ENCODE results near the gene TELO2.

TELO2 gene

DNA sequence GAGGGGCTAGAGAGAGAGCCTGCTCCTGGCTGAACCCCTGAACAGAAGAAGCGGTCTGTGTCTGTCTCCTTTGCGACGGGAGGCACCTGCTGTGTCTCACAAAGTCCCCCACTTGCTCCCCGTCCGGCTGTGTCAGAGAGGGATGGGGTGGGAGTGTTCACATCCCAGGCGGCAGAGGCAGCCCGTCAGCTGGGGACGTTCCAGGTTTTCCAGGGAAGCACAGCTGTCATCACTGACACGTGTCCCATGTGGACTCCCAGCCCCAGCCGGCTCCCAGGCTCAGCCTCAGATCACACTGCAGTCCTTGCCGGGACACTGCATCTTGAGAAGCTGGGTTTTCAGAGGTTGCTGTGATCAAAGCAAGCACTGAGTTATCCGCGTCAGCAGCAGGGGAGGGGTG, 1.6 kb downstream of the TELO2 start:
- Histone ChIP-seq H3K9ac (peak overlapping the region; percentile 90 to 98 (median 97); a peak in 21 of 22 replicates), H3K27ac (peak overlapping the region in 6 of 11 experiments; percentile 87 to 97 (median 94); a peak in 5 of 22 replicates), H3K36me3 (peaks cover 47 to 55% (median 52%) of the 10 kb centered on the region in 11 experiments), H3K9me3 (replicated peaks in 1 of 11) (no peaks in the 10 kb centered on the region), H3K4me1 (peaks cover 19 to 33% (median 29%) of the 10 kb centered on the region in 10 experiments), H4K20me1 (peaks cover 0 to 57% (median 44%) of the 10 kb centered on the region in 11 experiments; a peak in 17 of 22 replicates), H3K27me3 (no peaks in the 10 kb centered on the region), H3K4me2 (peak overlapping the region; percentile 82 to 100 (median 95)), H3K4me3 (peak overlapping the region in 9 of 10 experiments; percentile 73 to 97 (median 91); a peak in 18 of 20 replicates)
- no peak for TF ChIP-seq Cebpa-rat (IDR thresholded peaks at IDR 0.05)

DNA sequence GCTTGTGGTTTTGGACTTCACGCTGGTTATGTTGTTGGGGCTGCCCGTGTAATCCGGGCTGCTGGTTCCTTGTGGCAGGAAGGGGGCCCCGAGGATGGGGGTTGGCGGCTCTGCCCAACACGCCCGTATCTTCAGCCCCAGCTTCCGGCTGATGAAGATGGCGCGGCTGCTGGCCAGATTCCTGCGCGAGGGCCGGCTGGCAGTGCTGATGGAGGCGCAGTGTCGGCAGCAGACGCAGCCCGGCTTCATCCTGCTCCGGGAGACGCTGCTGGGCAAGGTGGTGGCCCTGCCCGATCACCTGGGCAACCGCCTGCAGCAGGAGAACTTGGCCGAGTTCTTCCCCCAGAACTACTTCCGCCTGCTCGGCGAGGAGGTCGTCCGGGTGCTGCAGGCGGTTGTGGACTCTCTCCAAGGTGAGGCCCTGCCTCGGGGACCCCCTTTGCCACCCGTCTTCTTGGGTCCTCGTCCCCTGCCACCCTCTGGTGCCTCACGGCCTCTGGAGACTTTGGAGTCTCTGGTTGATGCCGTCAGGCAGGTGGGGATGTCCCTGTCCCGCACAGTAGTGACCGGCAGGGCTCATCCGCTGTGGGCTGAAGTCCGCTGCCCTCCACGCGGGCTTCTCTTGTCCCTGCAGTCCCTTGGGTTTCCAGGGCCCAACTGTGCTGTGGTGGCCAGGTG, 2.2 kb downstream of the TELO2 start:
- no peak for TF ChIP-seq Cebpa-rat (IDR thresholded peaks at IDR 0.05)
- Histone ChIP-seq H3K36me3 (peaks cover 53 to 61% (median 58%) of the 10 kb centered on the region in 11 experiments), H3K4me3 (peak overlapping the region in 4 of 10 experiments; percentile 86 to 96 (median 92); a peak in 3 of 20 replicates), H3K4me2 (peak overlapping the region; percentile 82 to 100 (median 95); a peak in 19 of 22 replicates), H3K27me3 (no peaks in the 10 kb centered on the region), H3K9me3 (replicated peaks in 1 of 11) (no peaks in the 10 kb centered on the region), H3K27ac (no peak overlapping the region; a peak in 1 of 22 replicates), H3K9ac (peak overlapping the region; percentile 90 to 98 (median 97); a peak in 19 of 22 replicates), H3K4me1 (peaks cover 19 to 33% (median 29%) of the 10 kb centered on the region in 10 experiments), H4K20me1 (peaks cover 0 to 64% (median 44%) of the 10 kb centered on the region in 11 experiments; a peak in 17 of 22 replicates)

DNA sequence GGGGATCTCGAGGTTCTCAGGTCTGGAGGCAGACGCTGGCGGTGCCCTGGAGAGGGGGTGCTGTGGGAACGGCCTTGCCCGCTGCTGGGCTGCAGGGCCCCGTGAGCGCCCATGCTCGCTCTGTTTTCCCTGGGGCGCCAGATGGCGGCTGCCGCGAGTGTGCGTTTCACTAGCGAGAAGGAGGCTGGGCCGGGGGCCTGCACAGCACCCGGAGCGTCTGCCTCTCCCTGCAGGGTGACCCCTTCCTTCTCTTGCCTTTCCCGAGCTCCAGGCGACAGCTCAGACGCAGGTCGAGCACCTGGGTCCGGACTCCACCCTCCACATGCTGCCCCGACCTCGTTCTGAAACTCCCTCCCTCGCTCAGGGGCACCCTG, 2.7 kb downstream of the TELO2 start:
- Histone ChIP-seq H3K9me3 (replicated peaks in 1 of 11) (no peaks in the 10 kb centered on the region), H3K9ac (peak overlapping the region in 10 of 11 experiments; percentile 90 to 98 (median 97); a peak in 15 of 22 replicates), H3K36me3 (peaks cover 59 to 66% (median 64%) of the 10 kb centered on the region in 11 experiments)

DNA sequence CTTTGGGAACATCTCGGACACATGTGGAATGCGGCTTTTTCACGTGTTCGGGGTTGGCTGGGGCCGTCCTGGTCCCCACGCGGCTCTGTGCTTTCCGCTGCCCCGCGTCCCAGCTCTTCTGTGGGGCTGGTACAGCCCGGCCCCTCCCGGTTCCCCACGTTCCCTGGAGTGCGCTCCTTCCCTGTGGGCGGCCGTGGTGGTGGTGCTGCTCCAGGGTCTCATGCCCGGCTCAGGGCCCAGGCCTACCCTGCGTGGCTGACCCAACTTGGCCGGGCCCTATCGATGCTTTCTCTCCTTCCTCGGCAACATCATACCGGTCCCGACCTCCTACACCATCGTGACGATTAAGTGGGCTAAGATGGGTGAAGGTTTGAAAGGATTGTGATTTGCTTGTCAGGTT, 3.3 kb downstream of the TELO2 start:
- no peak for TF ChIP-seq Cebpa-rat (IDR thresholded peaks at IDR 0.05)
- Histone ChIP-seq H3K36me3 (peaks cover 64 to 72% (median 70%) of the 10 kb centered on the region in 11 experiments), H3K27me3 (no peaks in the 10 kb centered on the region), H3K9ac (peak overlapping the region in 6 of 11 experiments; percentile 93 to 98 (median 96); a peak in 6 of 22 replicates), H3K4me1 (peaks cover 19 to 33% (median 29%) of the 10 kb centered on the region in 10 experiments), H3K9me3 (replicated peaks in 1 of 11) (no peaks in the 10 kb centered on the region), H3K27ac (no peak overlapping the region), H4K20me1 (peaks cover 0 to 74% (median 53%) of the 10 kb centered on the region in 11 experiments; a peak in 17 of 22 replicates), H3K4me2 (no peak overlapping the region), H3K4me3 (no peak overlapping the region)

More for the DNA sequence above, 2.7 kb downstream of the TELO2 start:
- TF ChIP-seq Cebpa-rat (IDR thresholded peaks at IDR 0.05), result no peak
- no peak overlapping the region for H3K4me3 ChIP-seq
- H3K27me3 ChIP-seq, result no peaks in the 10 kb centered on the region
- no peak overlapping the region for H3K27ac ChIP-seq
- peak overlapping the region in 8 of 11 experiments; percentile 83 to 98 (median 95); a peak in 7 of 22 replicates for H3K4me2 ChIP-seq
- peaks cover 0 to 68% (median 49%) of the 10 kb centered on the region in 11 experiments; a peak in 17 of 22 replicates for H4K20me1 ChIP-seq
- H3K4me1 ChIP-seq, result peaks cover 19 to 33% (median 29%) of the 10 kb centered on the region in 10 experiments

DNA sequence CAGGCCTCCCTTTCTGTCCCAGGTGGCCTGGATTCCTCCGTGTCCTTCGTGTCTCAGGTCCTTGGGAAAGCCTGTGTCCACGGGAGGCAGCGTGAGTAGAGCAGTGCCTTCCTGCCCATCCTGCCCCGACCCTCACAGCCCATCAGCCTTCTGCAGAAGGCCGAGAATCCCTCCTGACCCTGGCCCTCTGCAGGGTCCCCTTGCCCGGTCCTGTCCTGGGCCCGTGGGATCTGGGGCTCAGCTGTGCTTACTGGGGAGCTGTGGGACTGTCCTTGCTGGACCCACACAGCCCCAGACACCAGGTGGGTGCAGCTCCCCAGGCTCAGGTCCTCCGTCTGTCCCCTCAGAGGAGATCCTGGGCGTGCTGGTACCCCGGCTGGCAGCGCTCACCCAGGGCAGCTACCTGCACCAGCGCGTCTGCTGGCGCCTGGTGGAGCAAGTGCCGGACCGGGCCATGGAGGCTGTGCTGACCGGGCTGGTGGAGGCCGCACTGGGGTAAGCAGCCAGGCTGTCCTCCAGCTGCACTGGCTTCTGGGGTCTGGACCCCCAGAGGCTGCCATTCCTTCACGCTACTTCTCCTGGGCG, 3.9 kb downstream of the TELO2 start:
- Histone ChIP-seq H3K9ac (peak overlapping the region in 3 of 11 experiments; percentile 93 to 98 (median 97); a peak in 5 of 22 replicates), H3K4me3 (no peak overlapping the region), H3K27ac (no peak overlapping the region), H4K20me1 (peaks cover 0 to 77% (median 53%) of the 10 kb centered on the region in 11 experiments; a peak in 17 of 22 replicates), H3K4me1 (peaks cover 19 to 33% (median 28%) of the 10 kb centered on the region in 10 experiments), H3K9me3 (replicated peaks in 1 of 11) (no peaks in the 10 kb centered on the region), H3K4me2 (no peak overlapping the region), H3K36me3 (peaks cover 71 to 79% (median 76%) of the 10 kb centered on the region in 11 experiments), H3K27me3 (no peaks in the 10 kb centered on the region)
- no peak for TF ChIP-seq Cebpa-rat (IDR thresholded peaks at IDR 0.05)

DNA sequence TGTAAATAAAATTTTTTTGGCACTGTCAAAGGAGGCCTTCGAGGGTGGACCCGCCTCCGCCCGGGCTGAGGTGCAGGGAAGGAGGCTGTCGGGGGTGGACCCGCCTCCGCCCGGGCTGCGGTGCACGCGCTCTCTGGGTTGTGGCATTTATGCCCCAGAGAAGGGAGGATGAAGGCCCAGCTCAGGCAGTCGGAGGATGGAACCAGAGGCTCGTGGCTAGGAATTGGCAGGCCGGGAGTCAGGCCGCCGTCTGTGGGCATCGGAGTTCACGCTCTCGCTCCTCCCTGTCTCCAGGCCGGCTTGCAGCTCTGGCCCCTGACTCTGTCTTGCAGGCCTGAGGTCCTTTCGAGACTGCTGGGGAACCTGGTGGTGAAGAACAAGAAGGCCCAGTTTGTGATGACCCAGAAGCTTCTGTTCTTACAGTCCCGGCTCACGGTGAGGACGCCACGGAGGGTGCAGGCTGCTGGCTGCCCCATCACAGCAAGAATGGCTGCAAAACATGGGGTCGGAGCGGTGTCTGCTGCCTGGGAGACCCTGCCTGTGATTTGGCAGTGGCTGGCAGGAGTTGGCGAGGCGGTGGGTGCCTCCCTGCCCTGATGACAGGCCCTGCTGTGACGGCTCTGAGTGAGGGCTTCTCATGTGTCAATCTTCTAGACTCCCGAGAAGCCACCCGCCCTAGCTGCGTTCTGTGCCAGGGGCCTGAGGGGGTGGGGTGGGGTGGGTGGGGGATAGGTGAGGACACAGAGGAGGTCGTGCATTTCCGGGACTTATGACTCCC, 5.9 kb downstream of the TELO2 start:
- Histone ChIP-seq H3K9me3 (replicated peaks in 1 of 11) (no peaks in the 10 kb centered on the region), H3K9ac (peak overlapping the region in 1 of 11 experiments; percentile 28; a peak in 1 of 22 replicates), H3K36me3 (peaks cover 86 to 98% (median 96%) of the 10 kb centered on the region in 11 experiments), H3K4me1 (peaks cover 8 to 22% (median 18%) of the 10 kb centered on the region in 10 experiments), H3K4me3 (no peak overlapping the region), H3K4me2 (no peak overlapping the region), H3K27me3 (no peaks in the 10 kb centered on the region), H4K20me1 (peaks cover 0 to 86% (median 53%) of the 10 kb centered on the region in 11 experiments; a peak in 17 of 22 replicates), H3K27ac (no peak overlapping the region)
- no peak for TF ChIP-seq Cebpa-rat (IDR thresholded peaks at IDR 0.05)

GRCh38 chr16:1499756-1500464, 6.8 kb downstream of the TELO2 start:
- Histone ChIP-seq H3K4me1 (peaks cover 0 to 13% (median 10%) of the 10 kb centered on the region in 10 experiments; a peak in 19 of 20 replicates), H4K20me1 (peaks cover 0 to 81% (median 45%) of the 10 kb centered on the region in 11 experiments; a peak in 17 of 22 replicates), H3K4me2 (no peak overlapping the region), H3K36me3 (peaks cover 84 to 95% (median 93%) of the 10 kb centered on the region in 11 experiments), H3K27me3 (no peaks in the 10 kb centered on the region), H3K4me3 (no peak overlapping the region), H3K27ac (no peak overlapping the region), H3K9me3 (replicated peaks in 1 of 11) (no peaks in the 10 kb centered on the region), H3K9ac (no peak overlapping the region)
- no peak for TF ChIP-seq Cebpa-rat (IDR thresholded peaks at IDR 0.05)
